HG03432 (cell line): Measurements from ENCODE around the gene AMIGO1.

Source experiments
- ATAC-seq: cut with Tn5 transposase; IDR thresholded peaks from one replicate; pipeline ENCODE4 v1.9.1; 2021; ENCODE audit warnings: mild to moderate bottlenecking, moderate library complexity; ENCODE audit not compliant: unreplicated experiment

Gene AMIGO1

DNA sequence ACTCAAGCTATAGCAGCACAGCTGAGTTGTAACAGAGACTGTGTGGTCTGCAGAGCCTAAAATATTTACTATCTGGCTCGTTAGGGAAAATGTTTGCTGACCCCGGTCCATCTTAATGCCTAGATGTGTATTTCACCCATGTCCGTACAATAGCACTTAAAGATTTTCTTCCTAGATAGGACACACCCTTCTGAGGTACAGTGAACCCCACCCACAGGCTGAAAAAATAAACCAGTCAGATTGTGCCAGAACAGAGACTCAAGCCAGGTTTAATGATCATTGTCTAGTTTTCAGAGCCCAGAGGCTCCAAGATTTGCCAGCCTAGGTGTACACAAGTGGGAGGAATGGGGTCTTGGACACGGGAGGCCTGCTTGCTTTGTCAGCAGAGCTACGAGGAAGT is 5.6 kb downstream of the AMIGO1 start:
- ATAC-seq, result no peak

DNA sequence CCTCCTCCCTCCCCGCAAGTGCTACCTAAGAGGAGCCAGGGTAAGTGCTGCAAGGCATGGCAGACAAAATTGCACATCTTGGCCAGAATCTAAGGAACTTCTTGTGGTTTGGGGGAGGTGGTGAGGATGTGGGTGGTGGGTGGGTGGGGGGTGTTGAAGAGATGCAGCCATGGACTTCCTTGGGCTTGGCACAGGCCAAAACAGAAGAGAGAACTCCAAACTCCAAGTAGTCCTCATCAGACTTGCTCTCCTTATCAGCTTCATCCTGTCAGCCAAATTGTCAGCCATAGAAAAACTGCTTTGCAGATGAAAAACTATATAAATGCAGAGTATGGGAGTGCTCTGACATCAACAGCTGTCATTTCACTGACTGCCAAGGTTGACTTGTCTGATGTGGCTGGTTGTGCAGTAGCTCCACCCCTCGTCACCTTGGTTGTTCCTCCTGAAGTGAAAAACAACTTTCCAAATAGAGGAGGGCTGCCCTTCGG is 7.1 kb downstream of the AMIGO1 start:
- no peak for ATAC-seq

DNA sequence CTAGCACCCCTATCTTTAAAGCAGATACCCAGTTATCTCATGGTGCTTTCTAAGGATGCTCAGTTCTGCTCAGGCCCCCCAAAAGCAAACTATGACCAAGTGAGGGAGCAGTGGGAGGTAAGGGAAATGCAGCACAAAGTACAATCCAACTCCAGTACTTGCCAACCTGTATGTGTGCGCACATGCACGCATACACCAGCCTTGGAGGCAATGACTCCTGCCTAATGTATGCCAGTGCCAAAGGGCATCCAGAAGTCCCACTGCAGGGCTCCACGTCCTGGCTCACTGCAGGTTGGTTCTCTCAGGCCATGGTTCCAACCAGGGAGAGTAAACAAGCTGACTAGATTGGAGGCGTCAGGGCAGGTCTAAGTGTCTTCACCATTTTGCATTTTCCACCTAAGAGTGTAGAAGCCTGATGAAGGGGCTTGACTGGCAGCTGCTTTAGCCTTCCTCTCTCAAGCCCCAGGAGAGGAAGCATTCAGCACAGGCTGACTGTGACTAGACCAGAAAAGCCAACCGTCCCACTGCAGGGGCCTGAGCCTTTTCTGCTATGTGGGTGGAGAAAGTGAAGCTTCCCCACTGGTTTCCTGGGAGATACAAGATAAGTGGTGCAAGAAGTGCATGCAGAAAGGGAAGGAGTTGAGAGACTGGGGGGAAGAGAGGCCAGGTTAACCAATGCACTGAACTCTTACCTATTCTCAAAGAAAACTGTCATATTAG is 7.7 kb downstream of the AMIGO1 start:
- no peak for ATAC-seq

DNA sequence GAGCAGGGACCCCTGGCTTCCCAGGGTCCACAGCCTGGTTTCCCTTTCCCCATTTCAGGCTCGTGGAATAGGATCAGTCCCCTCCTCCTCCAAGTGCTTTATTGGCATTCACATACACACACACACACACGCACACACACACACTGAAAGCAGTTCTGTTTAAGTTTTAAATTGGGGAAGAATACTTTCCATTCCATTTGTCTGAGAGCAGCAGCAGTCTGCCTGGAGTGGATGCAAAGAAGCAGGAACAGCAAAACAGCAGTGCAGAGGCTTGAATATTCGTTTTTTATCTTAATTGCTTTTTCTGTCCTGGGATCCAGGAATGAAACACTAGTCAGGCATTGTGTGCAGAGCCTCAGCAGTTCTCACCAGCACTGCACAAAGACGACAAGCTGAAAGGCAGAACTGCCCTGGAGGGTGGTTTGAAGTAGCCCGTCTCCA is 8.6 kb downstream of the AMIGO1 start:
- ATAC-seq, result no peak

DNA sequence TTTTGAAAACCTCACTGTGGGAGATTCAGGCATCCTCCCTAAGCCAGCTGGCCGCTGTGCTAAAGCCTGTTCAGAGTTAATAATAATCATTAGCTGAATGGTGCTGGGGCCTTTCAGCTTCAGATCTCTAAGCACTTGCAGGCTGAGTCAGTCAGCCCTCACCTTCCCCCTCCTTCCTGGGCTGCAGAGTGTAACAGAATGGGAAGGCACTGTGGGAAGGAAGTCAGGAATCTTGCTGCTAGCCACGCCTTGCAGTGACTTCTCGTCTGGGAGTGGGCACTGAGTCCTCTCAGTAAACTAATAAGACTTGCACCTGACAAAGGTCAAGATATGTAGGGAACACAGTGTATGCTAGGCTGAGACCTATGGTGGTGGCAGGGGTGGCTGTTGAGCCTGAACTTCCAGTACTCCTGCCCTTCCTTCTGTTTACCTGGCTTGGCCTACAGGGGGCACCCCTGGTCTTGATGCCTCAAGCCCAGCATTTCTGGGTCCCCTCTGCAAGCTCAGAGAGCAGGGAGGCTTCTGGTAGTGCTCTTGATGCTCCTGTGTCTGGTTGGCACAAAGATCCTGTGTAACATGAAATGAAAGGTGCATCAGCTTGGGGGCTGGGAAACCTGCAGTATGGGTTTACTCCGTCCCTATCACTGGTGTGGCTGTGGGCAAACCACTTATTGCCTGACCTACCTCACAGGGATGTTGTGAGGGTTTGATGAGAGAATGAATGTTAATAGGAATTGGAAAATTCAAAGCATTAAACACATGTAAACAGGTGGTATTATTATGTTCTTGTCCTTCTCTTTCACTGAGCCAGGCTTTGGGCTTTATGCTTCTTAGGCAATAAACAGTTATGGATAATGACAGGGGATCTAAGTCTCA is 9.6 kb downstream of the AMIGO1 start:
- ATAC-seq, result no peak

DNA sequence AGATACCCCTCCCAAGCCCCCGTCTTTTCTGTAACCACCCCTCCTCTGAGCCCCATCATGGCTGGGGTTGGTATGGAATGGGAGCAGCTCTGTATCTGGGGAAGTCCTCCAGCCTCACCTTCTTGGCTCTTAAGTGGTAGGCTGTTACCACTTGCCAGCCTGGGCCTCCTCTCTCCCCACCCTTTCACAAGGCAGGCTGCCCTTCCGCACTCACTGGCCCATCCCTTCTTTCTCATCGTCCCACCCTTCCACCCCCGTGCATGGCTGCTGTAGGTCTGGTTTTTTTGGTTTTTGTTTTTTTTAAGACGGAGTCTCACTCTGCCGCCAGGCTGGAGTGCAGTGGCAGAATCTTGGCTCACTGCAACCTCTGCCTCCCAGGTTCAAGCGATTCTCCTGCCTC is 10.4 kb downstream of the AMIGO1 start:
- ATAC-seq, result no peak

DNA sequence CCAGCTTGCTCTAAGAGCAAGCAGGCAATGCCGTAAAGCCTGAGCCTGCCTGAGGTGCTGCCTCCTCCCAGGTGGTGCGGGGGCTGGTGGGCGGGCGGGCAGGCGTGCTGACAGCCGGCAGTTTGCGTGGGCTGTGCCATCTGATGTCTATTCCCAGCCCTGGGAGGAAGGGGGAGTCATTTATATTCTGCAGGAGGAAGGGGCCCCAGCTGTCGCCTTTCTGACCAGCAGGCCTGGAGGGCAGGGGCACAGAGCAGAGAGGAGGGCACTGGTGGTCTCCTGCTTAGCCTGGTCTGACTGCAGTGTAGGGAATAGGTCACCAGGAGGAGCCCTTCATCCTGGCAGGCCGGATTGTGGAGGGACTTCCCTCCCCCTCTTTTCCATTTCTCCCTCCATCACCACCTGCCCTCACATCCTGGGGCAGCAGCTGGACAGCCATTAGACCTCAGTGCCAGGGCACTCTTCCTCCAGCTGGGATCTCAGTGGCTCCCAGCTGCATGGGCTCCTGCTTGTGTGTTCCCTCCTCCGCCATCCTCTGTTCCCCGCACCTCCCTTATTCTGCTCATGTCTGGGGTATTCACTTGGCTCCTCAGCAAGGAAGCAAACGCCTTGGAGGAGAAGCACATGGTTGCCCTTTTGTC is 11.2 kb downstream of the AMIGO1 start:
- ATAC-seq, result no peak

DNA sequence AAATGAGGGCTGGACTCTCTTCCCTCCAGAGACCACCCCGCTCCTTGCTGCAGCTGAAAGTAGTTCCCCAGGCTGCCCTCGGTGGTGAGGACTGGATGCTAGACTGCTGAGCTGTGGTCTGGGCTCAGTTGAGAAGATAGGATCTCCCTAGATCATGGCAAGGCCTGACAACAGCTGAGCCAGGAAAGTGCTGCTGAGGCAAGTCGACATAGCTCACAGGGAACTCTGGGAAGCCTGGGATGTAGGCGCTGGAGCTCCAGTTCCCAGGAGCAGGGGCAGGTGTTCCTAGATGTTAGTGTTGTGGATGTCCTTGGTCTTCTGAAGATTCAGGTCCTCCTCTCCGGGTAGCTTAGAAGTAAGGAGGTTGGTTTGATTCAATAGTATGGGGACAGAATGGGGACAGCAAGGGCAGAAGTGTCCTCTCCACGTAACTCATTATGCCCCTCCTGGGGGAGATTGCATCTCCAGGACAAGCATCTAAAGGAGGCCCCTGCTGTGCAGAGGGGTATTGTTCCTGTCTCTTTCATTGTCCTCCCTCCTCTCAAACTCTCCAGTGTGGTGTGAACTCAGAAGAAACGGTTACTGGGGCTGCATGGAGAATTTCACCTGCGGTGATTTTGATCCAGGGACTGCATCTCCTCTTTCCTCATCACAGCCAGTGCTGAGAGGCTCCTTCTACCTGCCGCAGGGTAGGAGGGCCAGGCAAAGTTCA is 11.9 kb downstream of the AMIGO1 start:
- no peak for ATAC-seq

DNA sequence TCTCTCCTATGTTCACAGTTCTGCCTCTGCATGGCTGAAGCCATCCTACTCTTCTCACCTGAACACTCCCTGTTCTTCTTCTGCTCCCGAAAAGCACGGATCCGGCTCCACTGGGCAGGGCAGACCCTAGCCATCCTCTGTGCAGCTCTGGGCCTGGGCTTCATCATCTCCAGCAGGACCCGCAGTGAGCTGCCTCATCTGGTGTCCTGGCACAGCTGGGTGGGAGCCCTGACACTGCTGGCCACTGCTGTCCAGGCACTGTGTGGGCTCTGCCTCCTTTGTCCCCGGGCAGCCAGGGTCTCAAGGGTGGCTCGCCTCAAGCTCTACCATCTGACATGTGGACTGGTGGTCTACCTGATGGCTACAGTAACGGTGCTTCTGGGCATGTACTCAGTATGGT is 13.8 kb downstream of the AMIGO1 start:
- no peak for ATAC-seq

DNA sequence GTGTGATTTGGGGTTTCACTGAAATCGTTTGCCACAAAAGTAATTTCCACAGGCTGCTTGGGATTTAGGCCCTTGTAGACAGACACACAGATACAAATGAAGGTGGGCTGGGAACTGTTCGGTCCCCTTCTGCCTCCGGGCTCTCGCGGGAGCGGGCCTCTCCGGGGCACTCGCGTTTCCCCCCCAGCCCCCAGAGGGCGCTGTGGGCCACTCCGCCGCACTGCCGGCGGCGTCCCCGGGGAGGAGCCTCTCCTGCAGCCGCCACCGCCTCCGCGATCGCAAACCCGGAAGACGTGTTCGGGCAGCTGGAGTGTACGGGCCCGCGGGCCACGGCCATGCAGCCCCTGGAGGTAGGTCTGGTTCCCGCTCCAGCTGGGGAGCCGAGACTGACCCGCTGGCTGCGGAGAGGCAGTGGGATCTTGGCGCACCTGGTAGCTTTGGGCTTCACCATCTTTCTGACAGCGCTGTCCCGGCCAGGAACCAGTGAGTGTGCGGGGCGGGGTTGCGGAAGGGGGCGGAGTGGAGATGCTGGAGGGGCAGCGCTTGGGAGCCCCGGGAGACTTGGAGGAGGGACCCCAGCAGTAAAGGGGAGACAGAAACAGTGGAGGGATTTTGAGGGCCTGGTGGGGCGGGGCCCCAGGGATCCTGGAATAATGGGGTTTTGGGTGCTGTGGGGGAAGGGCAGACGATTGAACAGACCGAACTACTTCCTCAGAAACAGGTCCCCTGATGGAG is 15.6 kb downstream of the AMIGO1 start, which contains the start of gene CYB561D1:
TSS of gene CYB561D1 (plus strand) at position 290 of the 735 bp plus-strand sequence. CDS start at position 336, 46 bp downstream.
- peak; percentile 90 for ATAC-seq

DNA sequence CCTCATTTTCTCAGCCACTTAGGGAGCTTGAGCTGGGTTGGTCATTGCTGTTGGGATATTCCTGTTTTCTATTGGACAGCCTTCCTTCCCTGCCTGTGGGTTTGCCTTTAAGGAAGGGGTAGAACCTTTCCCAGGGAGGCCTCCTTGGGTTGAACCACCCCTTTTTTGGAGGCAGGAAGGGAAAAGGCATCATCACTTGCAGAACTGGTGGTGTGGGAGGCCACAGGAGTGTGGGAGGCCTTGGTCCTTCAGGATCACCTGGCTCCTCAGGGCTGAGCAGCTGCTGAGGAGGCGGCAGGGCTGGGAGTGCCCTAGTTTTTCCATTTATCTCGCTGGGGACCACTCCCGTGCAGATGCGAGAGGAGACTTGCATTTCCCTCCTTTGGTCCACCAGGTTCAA is 16.3 kb downstream of the AMIGO1 start:
- no peak for ATAC-seq

DNA sequence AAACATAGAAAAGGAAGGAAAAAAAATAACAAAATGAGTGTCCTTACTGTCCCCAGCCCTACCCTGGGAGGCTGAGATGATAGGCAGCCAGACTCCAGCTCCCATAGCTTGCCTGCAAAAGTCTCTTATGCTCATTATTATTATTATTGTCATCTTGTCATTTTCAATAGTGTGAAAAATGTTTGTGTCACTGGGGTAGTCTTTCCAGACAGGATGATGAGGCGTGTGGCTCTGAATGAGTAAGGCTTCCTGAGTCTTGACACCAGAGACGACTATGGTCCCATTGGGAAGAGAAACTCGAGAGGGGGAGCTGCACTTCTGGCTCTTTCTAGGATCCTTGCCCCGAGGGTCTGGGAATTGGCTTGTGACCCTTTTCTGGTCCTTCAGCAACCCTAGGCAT is 16.7 kb downstream of the AMIGO1 start:
- ATAC-seq, result no peak

DNA sequence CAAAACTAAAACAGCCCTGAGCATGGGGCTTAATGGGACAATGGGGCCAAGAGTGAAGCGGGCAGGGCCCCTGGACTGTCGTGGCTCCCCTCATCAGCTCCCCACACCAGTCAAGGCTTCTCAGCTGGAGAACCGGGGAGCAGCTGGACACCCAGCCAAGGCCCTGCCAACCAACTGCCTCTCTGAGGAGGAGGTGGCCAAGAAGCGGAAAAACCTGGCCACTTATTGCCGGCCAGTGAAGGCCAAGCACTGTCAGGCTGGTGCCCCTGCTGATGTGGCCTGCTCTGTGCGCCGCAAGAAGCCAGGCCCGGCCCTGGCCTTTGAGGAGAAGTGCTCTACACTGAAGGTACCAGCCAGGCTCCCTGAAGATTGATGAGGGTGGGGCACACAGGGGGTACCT is 18.2 kb downstream of the AMIGO1 start:
- ATAC-seq, result no peak

DNA sequence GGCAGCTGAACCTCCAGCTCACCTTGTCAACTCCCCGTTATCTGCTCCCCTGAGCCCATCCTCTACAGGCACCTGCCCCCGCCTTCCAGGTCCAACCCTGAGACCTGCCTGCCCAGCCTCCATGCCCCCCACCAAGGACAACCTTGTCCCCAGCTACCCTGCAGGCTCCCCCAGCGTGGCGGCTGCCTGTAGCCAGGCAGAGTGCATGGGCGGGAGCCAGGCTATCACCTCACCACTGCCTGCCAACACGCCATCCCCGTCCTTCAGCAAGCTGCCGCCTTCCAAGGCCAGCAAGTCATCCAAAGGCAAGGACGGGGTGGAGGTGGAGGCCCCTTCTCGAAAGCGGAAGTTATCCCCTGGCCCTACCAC is 18.6 kb downstream of the AMIGO1 start:
- ATAC-seq, result no peak

DNA sequence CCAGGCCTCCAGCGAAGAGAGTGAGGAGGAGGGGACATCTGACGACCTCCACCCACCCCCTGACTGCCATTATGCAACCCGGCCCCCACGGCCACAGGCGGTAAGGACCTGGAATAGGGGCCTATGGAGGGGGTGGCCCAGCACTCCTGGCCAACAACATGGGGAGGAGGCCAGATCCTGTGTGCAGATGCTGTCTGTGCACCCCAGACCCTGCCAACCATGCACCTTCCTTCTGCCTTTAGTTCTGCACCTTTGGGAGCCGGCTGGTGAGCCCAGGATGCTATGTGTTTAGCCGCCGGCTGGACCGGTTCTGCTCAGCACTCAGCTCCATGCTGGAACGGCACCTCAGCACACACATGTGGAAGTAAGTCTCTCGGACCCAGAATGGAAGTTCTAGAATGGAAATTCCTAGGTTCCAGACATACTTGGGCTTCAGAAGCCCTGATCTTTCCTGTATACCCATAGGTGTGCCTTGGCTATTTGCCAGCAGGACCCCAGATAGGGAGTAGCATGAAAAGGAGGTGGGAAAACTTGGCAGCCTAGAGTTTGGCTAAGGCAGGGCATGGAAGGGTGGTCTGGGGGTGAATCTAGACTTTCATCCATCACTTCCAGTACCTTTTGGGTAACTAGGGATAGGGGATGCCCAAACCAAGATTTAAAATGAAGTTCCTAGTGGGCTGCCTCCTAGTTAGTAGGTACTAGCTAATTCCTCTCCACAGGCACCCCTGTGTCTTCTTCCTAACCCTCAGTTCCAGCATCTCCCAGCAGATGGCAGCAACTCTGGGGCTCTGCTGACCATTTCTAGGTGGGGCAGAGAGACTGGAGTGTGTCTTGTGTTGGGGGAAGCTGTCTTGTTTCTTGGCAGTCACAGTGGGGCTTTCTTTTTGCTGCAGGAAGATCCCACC is 19.2 kb downstream of the AMIGO1 start:
- peak; percentile 32 for ATAC-seq

DNA sequence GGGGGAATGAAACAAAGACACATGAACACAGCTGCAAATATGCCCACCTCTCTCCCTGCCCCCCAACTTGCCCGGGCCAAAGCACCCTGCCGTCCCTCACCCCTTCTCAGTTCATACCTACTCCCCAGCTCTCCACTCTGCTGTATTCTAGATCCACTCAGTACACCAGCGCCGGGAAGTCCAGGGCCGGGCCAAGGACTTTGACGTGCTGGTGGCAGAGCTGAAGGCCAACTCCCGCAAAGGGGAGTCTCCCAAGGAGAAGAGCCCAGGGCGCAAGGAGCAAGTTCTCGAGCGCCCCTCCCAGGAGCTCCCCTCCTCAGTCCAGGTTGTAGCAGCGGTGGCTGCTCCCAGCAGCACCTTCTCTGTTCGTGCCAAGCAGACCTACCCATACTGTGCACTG is 20.8 kb downstream of the AMIGO1 start:
- ATAC-seq, result no peak

DNA sequence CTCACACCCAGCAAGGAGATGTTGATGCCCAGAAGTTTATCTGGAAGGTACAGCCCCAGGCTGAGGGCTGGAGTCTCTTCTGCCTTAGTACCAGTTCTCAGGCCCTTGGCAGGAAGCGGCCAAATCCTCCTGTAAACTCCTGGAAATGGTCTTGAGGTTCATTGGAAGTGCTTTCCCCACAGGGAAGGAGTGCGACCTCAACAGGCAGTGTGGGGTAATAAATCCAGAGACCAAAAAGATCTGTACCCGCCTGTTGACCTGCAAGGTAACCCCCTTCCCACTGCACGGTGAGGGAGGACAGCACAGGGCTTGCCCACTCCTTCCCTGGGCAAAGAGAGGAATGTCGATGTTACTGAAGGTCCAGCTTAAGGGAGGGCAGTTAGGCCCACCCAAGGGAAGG is 21.3 kb downstream of the AMIGO1 start:
- ATAC-seq, result no peak

DNA sequence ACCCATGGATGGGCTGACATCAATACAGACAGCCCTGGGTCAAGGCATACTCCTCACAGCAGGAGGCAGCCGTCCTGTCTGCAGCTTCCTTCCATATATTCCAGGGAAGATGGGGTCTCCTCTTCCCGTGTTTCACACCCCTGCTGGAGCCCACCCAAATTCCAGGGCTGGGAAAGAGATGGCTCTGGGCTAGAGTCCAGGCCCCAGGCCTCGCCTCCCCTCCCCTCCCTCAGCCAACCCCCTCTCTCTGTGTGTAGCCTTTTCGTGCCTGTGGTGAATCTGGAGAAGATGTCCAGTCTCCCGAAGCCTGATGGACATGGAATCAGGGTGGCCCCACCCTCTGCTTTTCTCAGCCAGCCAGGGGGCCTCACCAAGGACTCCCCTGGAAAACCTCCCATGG is 22.3 kb downstream of the AMIGO1 start:
- no peak for ATAC-seq

DNA sequence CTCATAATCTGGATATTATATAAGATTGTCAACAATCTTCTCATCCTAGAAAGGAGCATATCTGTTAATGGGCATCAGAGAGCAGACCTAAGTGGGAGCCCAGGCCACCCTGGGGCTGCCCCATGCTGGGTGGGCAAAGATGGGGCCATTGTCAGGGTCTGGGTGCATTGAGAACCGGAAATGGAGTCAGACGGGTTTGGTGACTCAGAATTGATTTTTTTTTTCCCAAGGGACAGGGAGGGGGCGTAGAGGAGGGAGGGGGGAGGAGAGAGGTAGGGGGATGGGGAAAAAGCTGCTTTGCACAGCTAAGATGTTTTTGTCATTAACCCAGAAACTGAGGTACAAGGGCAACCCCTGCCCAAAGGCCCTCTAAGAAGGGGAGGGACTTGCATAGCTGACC is 24.5 kb downstream of the AMIGO1 start:
- ATAC-seq, result no peak
